Small intestine (tissue), 7 donors: ENCODE results near the gene C2CD2. TPM values are rescaled to one million over a fixed set of nuclear protein-coding genes. Genes with fewer than 3 reads are reported as not detected.

ENCODE experiments used
- DNase-seq, 2 donors: peaks; one replicate each; pipeline versions ENCODE4 v3.0.0 to v3.0.0-alpha.2; 2013
- FAIRE-seq: peaks from 2 replicates; lab custom pipeline; 2012; peaks lifted over from hg19 to GRCh38; lab: Jason Lieb, UNC
- H3K27ac ChIP-seq, 3 donors: one replicate each; pipeline ENCODE4 v1.5.1; 2013; ENCODE audit warnings: low read length in 2 of 3, mild to moderate bottlenecking in 2 of 3, control low read depth in 1 of 3, inconsistent platforms in 1 of 3, low read depth in 1 of 3, moderate library complexity in 1 of 3
- H3K27me3 ChIP-seq, 3 donors: one replicate each; pipeline ENCODE4 v1.6.1; 2013; ENCODE audit warnings: low read length in 3 of 3, inconsistent platforms in 1 of 3; ENCODE audit not compliant: control insufficient read depth in 3 of 3, insufficient read depth in 3 of 3
- H3K36me3 ChIP-seq, 3 donors: one replicate each; pipeline ENCODE4 v1.6.1; 2013; ENCODE audit warnings: low read length in 3 of 3, inconsistent platforms in 1 of 3, low read depth in 1 of 3, mild to moderate bottlenecking in 1 of 3, moderate library complexity in 1 of 3; ENCODE audit not compliant: control insufficient read depth in 3 of 3, insufficient read depth in 2 of 3
- H3K4me1 ChIP-seq, 3 donors: one replicate each; pipeline ENCODE4 v1.6.1; 2013; ENCODE audit warnings: low read length in 2 of 3, inconsistent platforms in 1 of 3, low read depth in 1 of 3, mild to moderate bottlenecking in 1 of 3, moderate library complexity in 1 of 3; ENCODE audit not compliant: control insufficient read depth in 3 of 3, insufficient read depth in 2 of 3
- H3K4me3 ChIP-seq, 3 donors: one replicate each; pipeline ENCODE4 v1.5.1; 2013; ENCODE audit warnings: low read length in 3 of 3, control low read depth in 1 of 3, inconsistent platforms in 1 of 3, low read depth in 1 of 3, mild to moderate bottlenecking in 1 of 3, moderate library complexity in 1 of 3
- H3K9me3 ChIP-seq, 2 donors: one replicate each; pipeline ENCODE4 v1.6.1; 2013; ENCODE audit warnings: low read depth in 1 of 2, low read length in 1 of 2; ENCODE audit not compliant: control insufficient read depth in 2 of 2, insufficient read depth in 1 of 2
- WGBS, 3 donors: extraction: QIAGEN DNeasy Blood & Tissue Kit; methylation state at CpG; one replicate each; pipeline ENCODE4 v1.1.7; 2013; 5-methylcytosine and 5-hydroxymethylcytosine counted together
- polyA plus RNA-seq, 4 donors: library from polyadenylated mRNA; stranded (reverse) in 3 of 4; unstranded in 1 of 4; fragments of 200-250 nt in 3 of 4; fragments of 120-200 nt in 1 of 4; gene quantifications; one replicate each; pipeline versions ENCODE4 v1.2.1 to v1.2.3, GENCODE V29; 2013
- donor health status: healthy with polysubstance abuse.
- donor health status: control.
- donor health status: control.
- donor health status: Bipolar disorder and iron deficiency.
- donor health status: healthy.

The C2CD2 gene
- polyA plus RNA-seq, 4 donors = 2.2 to 11.1 (median 6.7) TPM

DNA sequence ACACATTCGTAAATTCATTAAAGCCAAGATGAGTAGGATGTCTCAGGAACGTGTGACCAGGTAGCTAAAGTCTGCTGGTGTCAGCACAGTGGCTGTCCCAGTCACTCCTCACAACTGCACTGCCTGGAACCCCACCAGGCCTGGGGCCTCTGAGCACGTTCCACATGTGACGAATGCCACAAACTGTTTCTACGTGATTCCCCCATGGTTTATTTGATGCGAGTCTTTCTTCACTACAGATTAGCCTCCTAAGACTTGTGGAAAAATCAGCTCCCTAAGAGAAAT, 107.8 kb downstream of the C2CD2 start:
- H3K36me3 ChIP-seq = peaks cover 0 to 44% (median 0%) of the 10 kb centered on the region in 3 donors
- FAIRE-seq = no peak
- WGBS, 3 donors = 81 to 95% (median 82%) methylated on average over 6 of the region's 6 CpGs
- H3K4me3 ChIP-seq = no peak overlapping the region
- DNase-seq = no peak
- H3K9me3 ChIP-seq = no peaks in the 10 kb centered on the region
- no peak overlapping the region for H3K27ac ChIP-seq
- no peaks in the 10 kb centered on the region for H3K4me1 ChIP-seq
- H3K27me3 ChIP-seq = no peaks in the 10 kb centered on the region

DNA sequence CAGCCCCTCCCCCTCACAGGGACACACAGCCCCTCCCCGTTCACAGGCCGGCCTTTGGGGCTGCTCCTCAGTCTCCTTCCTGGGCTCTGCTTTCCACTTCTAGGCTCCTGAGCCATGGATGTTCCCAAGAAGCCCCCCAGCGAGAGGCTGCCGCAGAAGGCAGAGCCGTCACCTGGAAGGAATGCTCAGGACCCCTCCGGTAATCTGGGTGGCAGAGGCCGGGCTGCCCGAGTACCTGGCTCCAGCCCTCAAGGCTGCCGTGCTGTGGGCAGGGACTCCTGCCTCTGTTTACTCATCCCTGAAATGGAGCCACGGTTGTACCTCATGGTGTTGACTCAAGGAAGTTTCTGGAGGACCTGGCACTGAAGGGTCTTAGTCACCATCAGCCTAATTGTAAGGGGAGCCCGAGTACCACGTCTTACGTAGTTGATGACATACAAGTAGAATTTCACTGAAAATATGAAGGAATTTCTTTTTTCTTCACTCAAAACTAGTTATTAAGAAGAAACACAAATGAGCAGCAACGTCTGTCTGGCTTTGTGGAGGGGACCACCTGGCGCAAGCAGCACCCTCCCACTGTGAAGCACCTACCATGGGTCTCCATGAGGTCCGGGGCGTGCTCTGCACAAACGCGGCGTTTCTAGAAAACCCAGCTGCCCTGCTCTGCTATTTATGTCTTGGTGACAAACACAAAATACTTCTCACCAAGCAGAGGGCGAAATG, 108.3 kb downstream of the C2CD2 start:
- FAIRE-seq (no peak), DNase-seq (no peak)
- H3K4me3 ChIP-seq = no peak overlapping the region
- no peaks in the 10 kb centered on the region for H3K9me3 ChIP-seq
- no peaks in the 10 kb centered on the region for H3K4me1 ChIP-seq
- H3K27ac ChIP-seq = no peak overlapping the region
- H3K27me3 ChIP-seq = no peaks in the 10 kb centered on the region
- peaks cover 0 to 43% (median 0%) of the 10 kb centered on the region in 3 donors for H3K36me3 ChIP-seq
- 85 to 92% (median 86%) methylated on average over 21 of the region's 21 CpGs for WGBS, 3 donors

DNA sequence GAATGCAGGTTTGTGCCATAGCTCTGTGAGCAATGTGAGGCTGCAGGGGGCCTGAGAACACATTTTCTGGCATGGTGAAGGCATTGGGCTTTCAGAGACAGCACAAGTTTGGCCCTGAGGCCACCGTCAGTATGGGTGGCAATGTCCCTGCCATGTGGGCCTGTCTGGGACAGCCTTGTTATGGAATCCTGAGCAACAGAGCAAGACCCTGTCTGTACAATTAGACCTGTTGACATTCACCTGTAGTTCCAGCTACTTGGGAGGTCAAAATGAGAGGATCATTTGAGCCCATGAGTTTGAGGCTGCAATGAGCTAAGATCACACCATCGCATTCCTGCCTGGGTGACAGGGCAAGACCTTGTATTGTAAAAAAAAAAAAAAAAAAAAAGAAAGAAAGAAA, 110.2 kb downstream of the C2CD2 start:
- Histone ChIP-seq H3K27me3 (no peaks in the 10 kb centered on the region), H3K36me3 (peaks cover 0 to 43% (median 0%) of the 10 kb centered on the region in 3 donors), H3K4me3 (no peak overlapping the region), H3K9me3 (no peaks in the 10 kb centered on the region), H3K4me1 (no peaks in the 10 kb centered on the region), H3K27ac (no peak overlapping the region)
- WGBS, 3 donors = 92 to 97% (median 96%) methylated on average over 2 of the region's 2 CpGs
- FAIRE-seq = no peak
- DNase-seq = no peak

DNA sequence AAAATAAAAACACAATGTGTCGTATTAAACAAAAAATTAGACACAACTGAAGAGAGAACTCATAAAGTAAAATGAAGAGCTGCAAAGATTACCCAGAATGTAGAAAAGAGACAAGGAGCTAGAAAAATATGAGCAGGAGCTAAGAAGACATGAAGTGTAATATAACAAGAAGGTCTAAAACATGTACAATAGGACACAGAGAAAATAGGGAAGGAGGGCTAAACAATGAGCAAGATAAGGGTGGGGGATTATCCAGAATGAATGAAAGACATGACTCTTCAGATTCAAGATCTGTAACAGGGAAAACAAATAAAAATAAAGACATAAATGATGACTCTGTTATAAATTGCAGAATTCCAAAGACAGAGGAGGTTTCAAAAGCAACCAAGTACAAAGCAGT, 112.9 kb downstream of the C2CD2 start:
- H3K4me1 ChIP-seq = no peaks in the 10 kb centered on the region
- WGBS, 3 donors = 93 to 100% (median 100%) methylated on average over 1 of the region's 1 CpG
- no peak overlapping the region for H3K4me3 ChIP-seq
- DNase-seq = no peak
- no peaks in the 10 kb centered on the region for H3K9me3 ChIP-seq
- no peak overlapping the region for H3K27ac ChIP-seq
- H3K36me3 ChIP-seq = peaks cover 6 to 38% (median 6%) of the 10 kb centered on the region in 3 donors
- no peak for FAIRE-seq
- H3K27me3 ChIP-seq = no peaks in the 10 kb centered on the region

DNA sequence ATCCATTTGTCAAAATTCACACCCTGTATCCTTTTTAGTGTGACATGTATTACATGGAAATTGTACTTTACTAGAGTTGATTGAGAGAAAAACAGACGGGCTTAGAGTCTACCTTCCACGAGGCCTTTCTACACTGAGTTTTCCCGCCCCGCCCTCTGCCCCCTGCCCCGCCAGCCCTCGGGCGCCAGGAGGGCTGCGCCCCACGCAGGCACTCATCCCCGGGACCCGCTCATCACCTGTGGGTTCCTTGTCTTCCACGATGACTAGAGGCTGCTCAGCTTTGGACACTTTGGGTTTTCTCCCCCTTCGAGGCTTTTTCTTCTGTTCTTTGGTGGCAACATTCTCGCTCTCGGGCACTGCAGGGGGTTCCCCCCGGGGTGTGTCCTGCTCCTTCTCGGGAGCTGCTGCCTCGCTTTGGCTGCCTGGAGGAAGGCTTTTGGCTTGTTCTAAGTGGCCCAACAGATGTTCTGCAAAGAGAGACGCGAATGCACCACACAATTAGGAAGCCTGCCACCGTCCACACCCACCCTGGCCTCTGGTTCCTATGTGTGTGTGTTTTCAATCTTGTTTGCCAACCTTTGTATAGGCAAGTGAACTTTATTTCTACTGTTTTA, 114.3 kb downstream of the C2CD2 start:
- WGBS, 3 donors = 90 to 96% (median 94%) methylated on average over 20 to 21 of the region's 21 CpGs
- no peak overlapping the region for H3K4me3 ChIP-seq
- no peaks in the 10 kb centered on the region for H3K4me1 ChIP-seq
- H3K27ac ChIP-seq = no peak overlapping the region
- FAIRE-seq = no peak
- H3K27me3 ChIP-seq = no peaks in the 10 kb centered on the region
- DNase-seq = no peak
- peaks cover 10 to 44% (median 12%) of the 10 kb centered on the region in 3 donors for H3K36me3 ChIP-seq
- no peaks in the 10 kb centered on the region for H3K9me3 ChIP-seq

DNA sequence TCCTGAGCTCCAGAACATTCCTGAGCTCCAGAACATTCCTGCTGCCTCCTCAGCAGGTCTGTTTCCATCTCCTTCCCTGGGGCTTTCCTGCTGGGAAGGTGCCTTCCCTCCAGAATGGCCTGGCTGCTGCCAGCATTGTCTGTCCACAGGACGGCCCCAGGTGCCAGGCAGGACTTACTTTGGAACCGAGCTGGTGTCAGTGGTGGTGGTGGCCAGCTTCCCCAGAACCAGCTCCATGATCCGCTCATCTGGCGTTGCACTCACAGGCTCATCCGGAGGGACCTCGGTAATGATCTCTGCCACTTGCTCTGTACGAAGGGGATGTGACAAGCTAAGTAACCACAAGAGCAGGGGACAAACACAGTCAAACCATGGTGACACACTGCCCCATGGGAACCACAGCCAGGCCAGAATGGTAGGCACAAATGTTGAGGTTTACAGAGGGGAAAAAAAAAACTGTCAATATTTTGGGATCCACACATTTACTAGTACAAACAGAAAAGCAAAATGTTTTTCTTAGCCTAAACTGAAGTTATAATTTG, 116.0 kb downstream of the C2CD2 start:
- FAIRE-seq = no peak

DNA sequence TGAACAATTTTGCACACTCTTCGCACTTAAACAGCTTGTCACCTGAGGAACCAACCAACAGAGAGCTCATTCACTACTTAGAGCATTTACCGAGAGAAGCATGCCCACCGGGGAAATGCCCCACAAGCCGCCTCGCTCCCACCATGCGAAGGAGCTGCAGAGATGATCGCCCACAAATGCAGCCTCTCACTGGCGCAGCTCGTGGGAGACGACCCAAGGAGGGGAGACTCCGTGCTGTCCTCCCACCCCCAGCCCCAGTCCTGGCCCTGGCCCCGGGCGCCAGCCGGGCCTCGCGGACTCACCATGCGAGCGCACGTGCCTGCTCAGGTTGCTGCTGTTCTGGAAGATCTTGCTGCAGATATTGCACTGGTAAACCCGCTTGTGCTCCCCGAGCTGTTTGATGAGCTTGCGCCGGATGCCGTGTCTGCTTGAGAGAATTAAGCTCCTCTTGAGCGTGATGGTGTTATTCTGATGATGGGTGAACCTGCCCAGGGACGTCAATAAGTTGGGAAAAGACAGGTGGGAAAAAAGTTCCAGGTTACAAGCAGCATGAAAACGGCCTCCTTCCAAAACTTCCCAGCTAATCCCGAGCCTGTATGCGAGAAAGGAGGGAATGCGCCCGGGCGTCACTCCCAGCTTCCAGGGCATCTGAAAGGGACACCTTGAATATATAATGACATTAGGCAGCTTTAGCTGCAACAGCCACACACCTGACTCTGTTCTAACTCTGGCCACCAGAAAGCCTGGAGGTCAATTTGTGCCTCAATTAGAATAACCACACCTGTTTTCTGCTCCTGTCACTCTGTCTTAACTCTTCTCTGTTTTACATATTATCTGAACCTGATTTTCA, 117.4 kb downstream of the C2CD2 start:
- WGBS, 3 donors = 95 to 97% (median 95%) methylated on average over 32 of the region's 32 CpGs
- FAIRE-seq = no peak
- H3K27me3 ChIP-seq = no peaks in the 10 kb centered on the region

More for the DNA sequence above, 116.0 kb downstream of the C2CD2 start:
- no peak overlapping the region for H3K27ac ChIP-seq
- H3K4me3 ChIP-seq = no peak overlapping the region
- WGBS, 3 donors = 76 to 90% (median 80%) methylated on average over 7 of the region's 7 CpGs
- DNase-seq = no peak
- peaks cover 10 to 55% (median 21%) of the 10 kb centered on the region in 3 donors for H3K36me3 ChIP-seq
- H3K4me1 ChIP-seq = no peaks in the 10 kb centered on the region
- H3K9me3 ChIP-seq = no peaks in the 10 kb centered on the region
- H3K27me3 ChIP-seq = no peaks in the 10 kb centered on the region

GRCh38 chr21:41835711-41836154, 118.1 kb downstream of the C2CD2 start:
- Histone ChIP-seq H3K9me3 (no peaks in the 10 kb centered on the region), H3K27me3 (no peaks in the 10 kb centered on the region), H3K36me3 (peaks cover 10 to 71% (median 21%) of the 10 kb centered on the region in 3 donors), H3K27ac (no peak overlapping the region), H3K4me1 (no peaks in the 10 kb centered on the region), H3K4me3 (no peak overlapping the region)
- DNase-seq (no peak), FAIRE-seq (no peak)
- 79 to 86% (median 81%) methylated on average over 9 to 10 of the region's 10 CpGs for WGBS, 3 donors

More for the DNA sequence above, 117.4 kb downstream of the C2CD2 start:
- H3K36me3 ChIP-seq = peaks cover 10 to 64% (median 21%) of the 10 kb centered on the region in 3 donors
- no peaks in the 10 kb centered on the region for H3K4me1 ChIP-seq
- no peaks in the 10 kb centered on the region for H3K9me3 ChIP-seq
- no peak for DNase-seq
- H3K4me3 ChIP-seq = no peak overlapping the region
- no peak overlapping the region for H3K27ac ChIP-seq
